ENCODE measurements around the gene LRRC8A.

Gene LRRC8A

GRCh38 chr9:128877852-128878251 is 4.1 kb upstream of the LRRC8A start:
- no peaks in the 10 kb centered on the region for H3K9me3 ChIP-seq (ENCODE audit: low read length)
- H3K27me3 ChIP-seq (ENCODE audit: control insufficient read depth in 1 of 2, insufficient read depth in 2 of 2, low read length in 2 of 2): no peaks in the 10 kb centered on the region
- no peak overlapping the region for H3K27ac ChIP-seq (ENCODE audit: low read depth, low read length)
- H3K9ac ChIP-seq (ENCODE audit: low read length): no peak overlapping the region
- H3K36me3 ChIP-seq (ENCODE audit: insufficient read depth, low read length): no peaks in the 10 kb centered on the region
- no peak overlapping the region for H3K4me3 ChIP-seq (ENCODE audit: low read depth in 1 of 2, low read length in 2 of 2)
- H3K4me1 ChIP-seq (ENCODE audit: insufficient read depth, low read length): no peaks in the 10 kb centered on the region

- H3K9ac ChIP-seq (ENCODE audit: low read length): peak overlapping the region; percentile 100
- peak overlapping the region; percentile 82 to 99 for H3K4me3 ChIP-seq (ENCODE audit: low read depth in 1 of 2, low read length in 2 of 2)
- no peaks in the 10 kb centered on the region for H3K27me3 ChIP-seq (ENCODE audit: control insufficient read depth in 1 of 2, insufficient read depth in 2 of 2, low read length in 2 of 2)
- H3K9me3 ChIP-seq (ENCODE audit: low read length): no peaks in the 10 kb centered on the region
- peak overlapping the region; percentile 89 for H3K27ac ChIP-seq (ENCODE audit: low read depth, low read length)
- peaks cover 12% of the 10 kb centered on the region for H3K36me3 ChIP-seq (ENCODE audit: insufficient read depth, low read length)
- peaks cover 35% of the 10 kb centered on the region for H3K4me1 ChIP-seq (ENCODE audit: insufficient read depth, low read length)
Measured at GRCh38 chr9:128882677-128883603, 1.0 kb downstream of the LRRC8A start.

GRCh38 chr9:128884164-128884563 is 2.2 kb downstream of the LRRC8A start:
- H3K27ac ChIP-seq (ENCODE audit: low read depth, low read length): peak overlapping the region; percentile 89
- H3K4me1 ChIP-seq (ENCODE audit: insufficient read depth, low read length): peaks cover 43% of the 10 kb centered on the region

GRCh38 chr9:128885376-128885775 is 3.4 kb downstream of the LRRC8A start:
- H3K27ac ChIP-seq (ENCODE audit: low read depth, low read length): peak overlapping the region; percentile 30
- H3K4me1 ChIP-seq (ENCODE audit: insufficient read depth, low read length): peaks cover 43% of the 10 kb centered on the region
- no peaks in the 10 kb centered on the region for H3K9me3 ChIP-seq (ENCODE audit: low read length)
- H3K4me3 ChIP-seq (ENCODE audit: low read depth in 1 of 2, low read length in 2 of 2): no peak overlapping the region
- no peaks in the 10 kb centered on the region for H3K27me3 ChIP-seq (ENCODE audit: control insufficient read depth in 1 of 2, insufficient read depth in 2 of 2, low read length in 2 of 2)
- H3K36me3 ChIP-seq (ENCODE audit: insufficient read depth, low read length): peaks cover 17% of the 10 kb centered on the region
- H3K9ac ChIP-seq (ENCODE audit: low read length): no peak overlapping the region

More at GRCh38 chr9:128884164-128884563, 2.2 kb downstream of the LRRC8A start:
- peaks cover 15% of the 10 kb centered on the region for H3K36me3 ChIP-seq (ENCODE audit: insufficient read depth, low read length)
- H3K4me3 ChIP-seq (ENCODE audit: low read depth in 1 of 2, low read length in 2 of 2): peak overlapping the region in 1 of 2 donors; percentile 99
- H3K27me3 ChIP-seq (ENCODE audit: control insufficient read depth in 1 of 2, insufficient read depth in 2 of 2, low read length in 2 of 2): no peaks in the 10 kb centered on the region
- no peak overlapping the region for H3K9ac ChIP-seq (ENCODE audit: low read length)
- no peaks in the 10 kb centered on the region for H3K9me3 ChIP-seq (ENCODE audit: low read length)

- H3K4me1 ChIP-seq (ENCODE audit: insufficient read depth, low read length): peaks cover 43% of the 10 kb centered on the region
- no peak overlapping the region for H3K4me3 ChIP-seq (ENCODE audit: low read depth in 1 of 2, low read length in 2 of 2)
- H3K36me3 ChIP-seq (ENCODE audit: insufficient read depth, low read length): peaks cover 17% of the 10 kb centered on the region
Measured at GRCh38 chr9:128885798-128886197, 3.9 kb downstream of the LRRC8A start.

GRCh38 chr9:128886211-128886891 is 4.4 kb downstream of the LRRC8A start:
- Histone ChIP-seq H3K36me3 (ENCODE audit: insufficient read depth, low read length) (peaks cover 17% of the 10 kb centered on the region), H3K27ac (ENCODE audit: low read depth, low read length) (no peak overlapping the region), H3K9ac (ENCODE audit: low read length) (no peak overlapping the region), H3K4me1 (ENCODE audit: insufficient read depth, low read length) (peaks cover 45% of the 10 kb centered on the region), H3K9me3 (ENCODE audit: low read length) (no peaks in the 10 kb centered on the region), H3K27me3 (ENCODE audit: control insufficient read depth in 1 of 2, insufficient read depth in 2 of 2, low read length in 2 of 2) (no peaks in the 10 kb centered on the region), H3K4me3 (ENCODE audit: low read depth in 1 of 2, low read length in 2 of 2) (no peak overlapping the region)

More at GRCh38 chr9:128885798-128886197, 3.9 kb downstream of the LRRC8A start:
- Histone ChIP-seq H3K9ac (ENCODE audit: low read length) (no peak overlapping the region), H3K27ac (ENCODE audit: low read depth, low read length) (peak overlapping the region; percentile 9), H3K27me3 (ENCODE audit: control insufficient read depth in 1 of 2, insufficient read depth in 2 of 2, low read length in 2 of 2) (no peaks in the 10 kb centered on the region), H3K9me3 (ENCODE audit: low read length) (no peaks in the 10 kb centered on the region)

GRCh38 chr9:128887049-128887448 is 5.1 kb downstream of the LRRC8A start:
- no peaks in the 10 kb centered on the region for H3K9me3 ChIP-seq (ENCODE audit: low read length)
- no peak overlapping the region for H3K4me3 ChIP-seq (ENCODE audit: low read depth in 1 of 2, low read length in 2 of 2)
- peaks cover 17% of the 10 kb centered on the region for H3K36me3 ChIP-seq (ENCODE audit: insufficient read depth, low read length)
- H3K4me1 ChIP-seq (ENCODE audit: insufficient read depth, low read length): peaks cover 52% of the 10 kb centered on the region
- no peak overlapping the region for H3K27ac ChIP-seq (ENCODE audit: low read depth, low read length)
- H3K9ac ChIP-seq (ENCODE audit: low read length): no peak overlapping the region
- no peaks in the 10 kb centered on the region for H3K27me3 ChIP-seq (ENCODE audit: control insufficient read depth in 1 of 2, insufficient read depth in 2 of 2, low read length in 2 of 2)

- no peaks in the 10 kb centered on the region for H3K9me3 ChIP-seq (ENCODE audit: low read length)
- H3K4me3 ChIP-seq (ENCODE audit: low read depth in 1 of 2, low read length in 2 of 2): no peak overlapping the region
- H3K27me3 ChIP-seq (ENCODE audit: control insufficient read depth in 1 of 2, insufficient read depth in 2 of 2, low read length in 2 of 2): no peaks in the 10 kb centered on the region
- peaks cover 61% of the 10 kb centered on the region for H3K4me1 ChIP-seq (ENCODE audit: insufficient read depth, low read length)
- peak overlapping the region; percentile 42 for H3K27ac ChIP-seq (ENCODE audit: low read depth, low read length)
- no peak overlapping the region for H3K9ac ChIP-seq (ENCODE audit: low read length)
- H3K36me3 ChIP-seq (ENCODE audit: insufficient read depth, low read length): peaks cover 17% of the 10 kb centered on the region
Measured at GRCh38 chr9:128887914-128888350, 6.0 kb downstream of the LRRC8A start.

- Histone ChIP-seq H3K27ac (ENCODE audit: low read depth, low read length) (peak overlapping the region; percentile 77), H3K36me3 (ENCODE audit: insufficient read depth, low read length) (peaks cover 9% of the 10 kb centered on the region), H3K9ac (ENCODE audit: low read length) (peak overlapping the region; percentile 44), H3K9me3 (ENCODE audit: low read length) (no peaks in the 10 kb centered on the region), H3K27me3 (ENCODE audit: control insufficient read depth in 1 of 2, insufficient read depth in 2 of 2, low read length in 2 of 2) (no peaks in the 10 kb centered on the region), H3K4me3 (ENCODE audit: low read depth in 1 of 2, low read length in 2 of 2) (peak overlapping the region in 1 of 2 donors; percentile 56), H3K4me1 (ENCODE audit: insufficient read depth, low read length) (peaks cover 34% of the 10 kb centered on the region)
Measured at GRCh38 chr9:128891321-128892220, 9.6 kb downstream of the LRRC8A start.

GRCh38 chr9:128892221-128892921 is 10.4 kb downstream of the LRRC8A start:
- no peaks in the 10 kb centered on the region for H3K27me3 ChIP-seq (ENCODE audit: control insufficient read depth in 1 of 2, insufficient read depth in 2 of 2, low read length in 2 of 2)
- peaks cover 34% of the 10 kb centered on the region for H3K4me1 ChIP-seq (ENCODE audit: insufficient read depth, low read length)
- H3K9ac ChIP-seq (ENCODE audit: low read length): peak overlapping the region; percentile 44
- peaks cover 5% of the 10 kb centered on the region for H3K36me3 ChIP-seq (ENCODE audit: insufficient read depth, low read length)
- H3K27ac ChIP-seq (ENCODE audit: low read depth, low read length): peak overlapping the region; percentile 77
- H3K4me3 ChIP-seq (ENCODE audit: low read depth in 1 of 2, low read length in 2 of 2): peak overlapping the region; percentile 17 to 56
- no peaks in the 10 kb centered on the region for H3K9me3 ChIP-seq (ENCODE audit: low read length)
